ENCODE data around the gene CCNG1.
A peak's percentile ranks its signal among the peaks of the same experiment; 100 is the strongest.
"Not testable (repeated sequence)": the region's sequence is repeated elsewhere in the genome, so short reads cannot be mapped to it uniquely, and the experiment has no call there.

Gene CCNG1

GRCh38 chr5:163445345-163445744 lies 8.0 kb downstream of the CCNG1 start:
- no peak for DNase-seq

GRCh38 chr5:163447191-163447590 lies 9.8 kb downstream of the CCNG1 start:
- no peak for DNase-seq

DNA sequence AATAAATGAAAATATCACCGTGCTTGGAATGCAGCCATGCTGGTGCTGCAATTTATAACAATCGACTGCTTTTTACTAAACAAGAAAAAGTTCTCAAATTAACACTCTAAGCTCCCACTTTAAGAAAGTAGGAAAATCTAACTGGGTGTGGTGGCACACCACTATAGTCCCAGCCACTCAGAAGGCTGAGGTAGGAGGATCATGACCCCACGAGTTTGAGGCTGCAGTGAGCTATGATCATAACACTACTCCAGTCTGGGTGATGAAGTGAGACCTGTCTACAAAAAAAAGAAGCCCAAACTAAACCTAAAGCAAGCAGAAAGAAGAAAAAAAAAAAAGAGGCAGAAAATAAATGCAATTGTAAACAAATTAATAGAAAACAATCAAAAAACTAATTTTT lies 10.5 kb downstream of the CCNG1 start:
- no peak for DNase-seq

- DNase-seq, result no peak
Observed at GRCh38 chr5:163448491-163448890, 11.1 kb downstream of the CCNG1 start.

DNA sequence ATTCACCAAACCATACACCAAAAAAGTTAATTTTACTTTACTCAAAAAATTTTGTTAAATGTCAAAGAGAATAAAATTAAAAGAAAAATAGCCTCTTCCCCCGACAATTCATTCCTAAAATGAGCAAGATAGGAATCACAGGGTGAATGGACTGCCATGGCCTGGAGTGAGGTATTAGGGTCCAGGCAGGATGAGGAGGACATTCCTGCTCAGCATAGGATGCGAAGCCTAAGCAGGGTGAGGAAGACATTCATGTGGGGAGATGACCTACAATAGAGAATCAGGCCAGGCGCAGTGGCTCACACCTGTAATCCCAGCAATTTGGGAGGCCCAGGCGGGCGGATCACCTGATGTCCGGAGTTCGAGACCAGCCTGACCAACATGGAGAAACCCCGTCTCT lies 14.1 kb downstream of the CCNG1 start:
- DNase-seq, result no peak

DNA sequence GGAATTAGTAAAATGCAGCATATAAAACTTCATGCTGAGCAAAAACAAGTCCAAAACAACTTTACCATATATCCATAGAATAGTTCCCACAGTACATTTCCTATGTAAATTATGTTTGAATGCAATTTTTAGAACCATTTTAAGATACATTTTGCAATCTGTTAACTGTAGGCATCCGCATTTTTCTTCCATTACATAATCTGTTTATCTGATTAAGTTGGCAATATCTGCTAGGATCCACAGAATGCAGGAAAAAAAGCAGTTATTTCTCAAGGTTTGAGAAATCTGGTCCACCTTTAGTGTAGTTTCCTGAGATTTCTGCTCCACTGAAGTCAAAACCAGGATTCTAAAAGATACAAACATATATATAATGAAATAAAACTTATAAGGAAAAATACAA lies 16.3 kb downstream of the CCNG1 start:
- no peak for DNase-seq

- not testable (repeated sequence) for DNase-seq
Observed at GRCh38 chr5:163455406-163455805, 18.0 kb downstream of the CCNG1 start.

DNA sequence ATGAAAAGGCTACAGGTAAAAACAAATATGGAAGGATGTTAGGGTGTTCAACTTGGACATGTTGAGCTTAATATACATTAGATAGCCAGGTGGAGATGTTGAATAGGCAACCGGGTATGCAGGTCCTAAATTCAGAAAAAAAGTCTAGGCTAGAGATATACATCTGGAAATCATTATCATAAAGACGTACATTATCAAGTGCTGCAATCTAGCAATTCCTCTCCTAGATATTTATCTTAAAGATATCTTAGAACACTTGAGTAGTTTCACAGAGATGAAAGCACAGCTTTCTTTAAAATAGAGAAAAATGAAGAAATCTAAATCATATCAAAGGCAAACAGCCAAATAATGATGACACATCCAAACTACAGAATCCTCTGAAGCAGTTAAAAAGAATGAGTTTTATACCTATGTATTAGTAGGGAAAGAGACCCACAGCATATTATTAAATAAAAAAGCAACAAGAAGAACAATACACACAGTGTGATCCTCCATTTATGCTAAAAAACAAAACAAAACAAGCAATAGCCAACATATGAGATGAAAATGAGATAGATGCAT lies 18.7 kb downstream of the CCNG1 start:
- DNase-seq, result no peak

- no peak for DNase-seq
Observed at GRCh38 chr5:163456840-163457239, 19.4 kb downstream of the CCNG1 start.

DNA sequence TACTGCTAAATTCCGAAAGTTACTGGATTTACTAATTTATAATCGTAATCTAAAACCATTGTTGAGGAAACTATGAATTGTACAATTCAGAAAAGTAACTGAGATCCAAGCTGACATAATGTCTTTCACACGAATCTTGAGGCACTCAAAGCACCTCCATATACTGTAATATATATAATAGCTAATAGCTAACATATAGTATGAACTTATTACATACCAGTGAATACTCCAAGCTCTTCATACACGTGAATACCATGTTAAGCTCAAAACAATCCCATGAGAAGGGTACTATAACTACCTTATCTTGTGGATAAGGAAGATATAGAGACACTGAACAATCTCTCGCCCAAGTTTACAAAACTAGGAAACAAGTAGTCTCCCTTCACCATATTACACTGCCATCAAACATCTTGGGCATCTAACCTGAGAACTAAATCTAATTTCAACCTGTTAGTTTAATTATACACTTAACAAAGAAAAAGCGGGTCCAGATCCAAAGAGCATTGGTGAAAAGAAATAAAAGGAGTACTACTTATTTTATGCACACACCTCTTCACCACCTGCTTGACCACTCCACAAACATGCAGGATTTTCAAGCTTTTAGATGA lies 21.5 kb downstream of the CCNG1 start:
- DNase-seq, result no peak

GRCh38 chr5:163459462-163459818 lies 22.0 kb downstream of the CCNG1 start:
- no peak for DNase-seq

DNA sequence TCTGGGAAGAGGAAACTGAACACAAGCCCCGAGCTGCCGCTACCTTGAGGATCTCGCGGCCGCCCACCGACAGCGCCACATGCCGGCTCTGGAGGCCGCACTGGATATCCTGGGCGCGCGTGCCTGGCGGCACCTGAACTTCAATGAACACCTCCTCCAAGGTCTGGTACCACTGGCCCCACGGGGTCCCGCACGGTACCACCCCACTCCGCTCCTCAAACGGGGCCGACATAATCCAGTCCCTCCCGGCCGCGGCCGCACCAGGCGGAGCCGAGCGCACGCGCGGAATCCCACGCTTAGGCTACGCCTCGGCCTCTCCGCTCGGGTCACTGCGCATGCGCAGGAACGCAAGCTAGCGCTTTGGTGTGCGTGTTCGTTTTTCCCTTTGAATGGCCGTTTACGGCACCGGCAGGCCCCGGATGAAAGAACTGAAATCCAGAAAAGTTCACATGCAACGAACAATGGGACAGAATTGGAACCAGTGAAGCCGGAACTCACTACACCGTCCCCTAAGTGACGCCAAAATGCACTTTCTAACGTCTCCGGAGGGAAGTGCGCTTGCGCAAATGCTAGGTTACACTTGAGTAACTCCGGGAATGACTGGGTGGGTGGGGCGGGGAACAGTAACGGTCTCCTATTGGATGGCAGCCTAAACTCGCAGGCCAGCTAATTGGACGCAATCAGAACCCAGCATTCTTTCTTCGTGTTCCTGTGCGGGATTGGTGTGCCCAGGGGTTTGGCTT lies 22.6 kb downstream of the CCNG1 start, which contains the start of gene NUDCD2:
NUDCD2 (minus strand) TSS at position 284 of the 743 bp plus-strand sequence; CDS start at position 232, 52 bp downstream.
- peak; percentile 97 for DNase-seq

DNA sequence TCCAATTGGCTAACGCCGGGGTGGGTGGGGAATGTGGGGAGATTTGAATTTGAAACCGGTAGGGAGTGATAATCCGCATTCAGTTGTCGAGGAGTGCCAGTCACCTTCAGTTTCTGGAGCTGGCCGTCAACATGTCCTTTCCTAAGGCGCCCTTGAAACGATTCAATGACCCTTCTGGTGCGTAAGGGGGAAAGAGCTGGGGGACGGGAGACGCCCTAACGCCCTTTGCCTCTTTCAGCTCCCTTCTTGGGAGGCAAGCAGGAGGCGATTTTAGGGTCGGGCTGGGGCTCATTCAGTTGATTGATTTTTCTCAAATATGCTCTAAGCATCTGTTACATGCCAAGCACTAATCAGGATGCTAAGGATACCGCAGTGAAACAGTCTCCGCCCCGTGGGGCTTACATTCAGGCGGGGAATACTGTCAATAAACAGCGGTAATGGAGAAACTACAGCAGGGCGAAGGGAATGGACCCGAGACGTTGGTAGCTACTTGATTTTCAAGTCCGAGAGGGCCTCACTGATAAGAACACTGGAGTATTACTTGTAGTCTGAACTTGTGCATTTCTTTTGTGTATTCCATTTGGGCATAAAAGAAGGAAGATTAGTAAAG lies 23.3 kb downstream of the CCNG1 start, which contains the start of gene HMMR:
HMMR (plus strand) TSS at position 71 of the 610 bp plus-strand sequence; CDS start at position 132, 61 bp downstream.
- no peak for DNase-seq

DNA sequence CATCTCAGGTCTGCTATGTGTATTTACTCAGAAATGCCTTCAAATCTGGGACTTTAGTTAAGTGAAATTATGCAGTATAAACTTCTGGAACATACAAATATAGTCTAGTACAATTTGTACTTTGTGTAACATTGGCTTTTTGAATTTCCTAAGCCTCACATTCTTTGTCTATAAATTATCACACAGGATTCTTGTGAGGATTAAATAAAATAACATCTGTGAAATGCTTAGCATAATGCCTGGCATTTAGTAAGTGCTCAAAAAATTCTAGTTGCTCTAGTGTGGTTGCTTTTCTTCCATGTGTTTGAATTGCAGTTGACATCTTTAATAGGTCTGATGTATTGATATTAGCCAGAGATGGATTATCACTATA lies 25.7 kb downstream of the CCNG1 start:
- no peak for DNase-seq

- no peak for DNase-seq
Observed at GRCh38 chr5:163467682-163468081, 30.3 kb downstream of the CCNG1 start.

- DNase-seq, result peak; percentile 31
Observed at GRCh38 chr5:163473635-163474243, 36.3 kb downstream of the CCNG1 start.

- DNase-seq, result no peak
Observed at GRCh38 chr5:163475411-163475810, 38.0 kb downstream of the CCNG1 start.

DNA sequence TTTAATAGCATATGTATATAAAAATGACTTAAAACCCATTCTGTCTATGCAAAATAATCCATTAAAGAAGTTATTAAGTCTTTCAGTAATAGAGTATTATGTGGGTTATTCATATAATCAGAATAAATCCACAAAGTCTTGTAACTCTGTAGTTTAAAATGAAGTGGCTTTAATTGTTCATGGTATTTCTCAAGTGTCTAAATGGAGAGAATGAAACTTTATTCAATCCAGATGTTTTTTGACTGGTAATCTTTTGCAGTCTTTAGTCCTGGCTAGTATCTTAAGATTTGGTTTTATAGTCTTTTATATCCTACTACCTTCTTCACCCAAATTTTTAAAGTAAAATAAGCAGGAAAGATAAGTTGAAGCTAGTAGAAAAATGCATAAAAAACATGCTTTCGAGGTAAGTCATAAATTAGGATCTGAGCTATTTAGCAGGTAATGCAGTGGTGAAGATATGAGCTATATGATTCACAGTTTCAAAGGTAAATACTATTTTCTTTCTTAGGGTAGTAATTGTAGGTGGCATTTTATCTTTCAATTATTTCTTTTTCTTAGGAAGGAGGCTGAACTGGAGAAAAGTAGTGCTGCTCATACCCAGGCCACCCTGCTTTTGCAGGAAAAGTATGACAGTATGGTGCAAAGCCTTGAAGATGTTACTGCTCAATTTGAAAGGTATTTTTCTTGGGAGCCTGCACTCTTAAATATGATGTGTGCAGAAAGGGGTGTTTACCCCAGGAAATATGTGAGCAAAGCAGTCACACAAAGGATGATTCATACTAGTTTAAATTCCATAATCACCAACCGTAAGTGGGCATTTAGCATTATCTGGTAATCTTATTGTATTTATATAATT lies 41.0 kb downstream of the CCNG1 start:
- no peak for DNase-seq

DNA sequence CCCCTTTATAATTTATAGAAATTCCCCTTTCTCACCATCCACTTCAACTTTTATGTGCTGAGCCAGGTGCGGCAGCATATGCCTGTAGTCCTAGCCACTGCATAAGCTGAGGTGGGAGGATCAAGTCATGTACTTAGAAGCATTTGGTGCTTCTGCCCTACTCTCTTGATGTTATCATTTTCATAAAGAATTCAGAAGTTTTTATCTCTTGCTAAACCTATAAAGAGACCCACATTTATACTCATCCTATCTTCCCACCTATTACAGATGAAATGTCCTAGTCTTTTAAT lies 41.5 kb downstream of the CCNG1 start:
- no peak for DNase-seq

DNA sequence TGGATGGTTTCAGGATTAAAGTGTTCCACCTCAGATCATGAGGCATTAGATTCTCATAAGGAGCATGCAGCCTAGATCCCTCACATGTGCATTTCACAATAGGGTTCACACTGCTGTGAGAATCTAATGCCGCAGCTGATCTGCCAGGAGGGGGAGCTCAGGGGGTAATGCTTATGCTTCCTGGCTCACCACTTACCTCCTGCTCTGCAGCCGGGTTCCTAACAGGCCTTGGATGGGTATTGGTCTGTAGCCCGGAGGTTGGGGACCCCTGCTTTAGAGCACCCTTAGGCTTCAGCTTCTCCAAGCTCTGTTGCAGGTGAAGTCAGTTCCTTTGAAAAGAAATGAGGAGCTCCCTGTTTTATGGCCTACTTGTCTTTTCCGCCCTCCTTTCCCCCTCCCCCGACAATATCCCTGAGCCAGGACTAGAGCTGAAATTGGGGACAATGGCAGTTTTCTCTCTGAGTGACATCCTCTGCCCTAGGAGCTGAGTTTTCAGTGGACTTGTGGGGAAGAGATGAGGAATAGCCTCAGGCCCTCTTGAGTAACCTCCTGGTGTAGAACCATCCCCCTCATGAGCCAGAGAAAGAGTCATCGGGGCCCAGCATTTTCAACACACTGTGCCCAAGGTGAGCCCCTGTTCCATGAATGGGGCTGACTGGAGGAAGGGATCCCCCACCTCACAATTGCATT lies 51.8 kb downstream of the CCNG1 start:
- DNase-seq, result no peak

DNA sequence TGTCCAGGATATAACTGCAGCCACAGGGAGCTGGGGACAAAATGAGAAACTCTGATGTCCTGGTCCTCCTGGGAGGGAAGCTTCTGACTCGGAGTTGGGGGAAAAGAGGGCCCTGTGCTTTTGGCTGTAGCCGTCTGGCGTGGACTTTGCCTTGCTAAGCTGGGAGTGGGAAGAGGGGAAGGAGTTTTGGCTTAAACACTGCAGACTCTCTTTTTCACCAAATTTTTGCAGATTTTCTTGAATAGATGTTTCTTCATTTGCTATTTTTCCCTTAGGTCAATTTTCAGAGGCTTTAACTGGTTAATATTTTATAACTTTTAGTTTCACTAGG lies 52.3 kb downstream of the CCNG1 start:
- no peak for DNase-seq

All from central memory CD4-positive, alpha-beta T cell (primary cell).